AG09319 (cell line): ENCODE data around the gene EFCAB5.
A peak's percentile ranks its signal among the peaks of the same experiment; 100 is the strongest.
"Not testable (repeated sequence)": the region's sequence is repeated elsewhere in the genome, so short reads cannot be mapped to it uniquely, and the experiment has no call there.

Experiments used
- DNase-seq: peaks from one replicate; pipeline ENCODE4 v3.0.0-alpha.2; 2010; ENCODE audit warnings: low read depth; ENCODE audit errors: extremely low read depth
- CTCF ChIP-seq: IDR thresholded peaks from 2 replicates; pipeline ENCODE4 v1.5.1; 2011; ENCODE audit warnings: low read depth, mild to moderate bottlenecking, inconsistent platforms, low read length, moderate library complexity

EFCAB5 gene

GRCh38 chr17:29980261-29980660, 38.8 kb downstream of the EFCAB5 start:
- DNase-seq = no peak
- TF ChIP-seq CTCF = no peak

- no peak for TF ChIP-seq CTCF
- peak; percentile 32 for DNase-seq
Measured at GRCh38 chr17:29982991-29983653, 41.7 kb downstream of the EFCAB5 start.

GRCh38 chr17:29996458-29996857, 55.0 kb downstream of the EFCAB5 start:
- no peak for DNase-seq
- no peak for TF ChIP-seq CTCF

GRCh38 chr17:30000001-30000754, 58.7 kb downstream of the EFCAB5 start:
- peak; percentile 13 for TF ChIP-seq CTCF
- no peak for DNase-seq

GRCh38 chr17:30000755-30001257, 59.4 kb downstream of the EFCAB5 start:
- no peak for DNase-seq
- no peak for TF ChIP-seq CTCF

- no peak for TF ChIP-seq CTCF
Measured at GRCh38 chr17:30002088-30002487, 60.7 kb downstream of the EFCAB5 start.

GRCh38 chr17:30005709-30006320, 64.4 kb downstream of the EFCAB5 start:
- DNase-seq = no peak
- TF ChIP-seq CTCF = no peak

More at GRCh38 chr17:30002088-30002487, 60.7 kb downstream of the EFCAB5 start:
- DNase-seq = no peak

GRCh38 chr17:30011934-30012333, 70.5 kb downstream of the EFCAB5 start:
- DNase-seq = not testable (repeated sequence)
